HG03039 (cell line): ENCODE results near the gene ATP13A2.
"Not testable (repeated sequence)": the region's sequence is repeated elsewhere in the genome, so short reads cannot be mapped to it uniquely, and the experiment has no call there.

Source experiments
- ATAC-seq: cut with Tn5 transposase; IDR thresholded peaks from one replicate; pipeline ENCODE4 v1.9.1; 2021; ENCODE audit warnings: mild to moderate bottlenecking, moderate library complexity; ENCODE audit not compliant: unreplicated experiment

The ATP13A2 gene

GRCh38 chr1:16961297-16962133 lies 50.2 kb downstream of the ATP13A2 start:
- no peak for ATAC-seq

- no peak for ATAC-seq
These were observed 51.0 kb downstream of the ATP13A2 start for GRCh38 chr1:16960560-16961296.

GRCh38 chr1:16958475-16958874 lies 53.3 kb downstream of the ATP13A2 start:
- no peak for ATAC-seq

GRCh38 chr1:16957731-16958130 lies 54.0 kb downstream of the ATP13A2 start:
- no peak for ATAC-seq

- no peak for ATAC-seq
These were observed 55.0 kb downstream of the ATP13A2 start for GRCh38 chr1:16956775-16957174.

GRCh38 chr1:16955186-16955585 lies 56.5 kb downstream of the ATP13A2 start:
- ATAC-seq: no peak

- no peak for ATAC-seq
These were observed 57.1 kb downstream of the ATP13A2 start for GRCh38 chr1:16954579-16954978.

GRCh38 chr1:16952376-16952775 lies 59.4 kb downstream of the ATP13A2 start:
- not testable (repeated sequence) for ATAC-seq

- ATAC-seq: not testable (repeated sequence)
These were observed 62.7 kb downstream of the ATP13A2 start for GRCh38 chr1:16949026-16949425.

- not testable (repeated sequence) for ATAC-seq
These were observed 63.3 kb downstream of the ATP13A2 start for GRCh38 chr1:16948282-16948891.

- ATAC-seq: no peak
These were observed 65.1 kb downstream of the ATP13A2 start for GRCh38 chr1:16946646-16947045.

GRCh38 chr1:16946185-16946584 lies 65.5 kb downstream of the ATP13A2 start:
- not testable (repeated sequence) for ATAC-seq

- ATAC-seq: not testable (repeated sequence)
These were observed 66.2 kb downstream of the ATP13A2 start for GRCh38 chr1:16945512-16945911.

GRCh38 chr1:16944038-16944437 lies 67.7 kb downstream of the ATP13A2 start:
- no peak for ATAC-seq

GRCh38 chr1:16939386-16940180 lies 72.1 kb downstream of the ATP13A2 start:
- ATAC-seq: not testable (repeated sequence)

- ATAC-seq: no peak
These were observed 73.1 kb downstream of the ATP13A2 start for GRCh38 chr1:16938351-16939321.

GRCh38 chr1:16936580-16936979 lies 75.1 kb downstream of the ATP13A2 start:
- ATAC-seq: not testable (repeated sequence)
